H1 (cell line): ENCODE data around the gene THADA.

Source experiments
- CREB1 ChIP-seq: IDR thresholded peaks from 2 replicates; pipeline ENCODE4 v1.6.1; 2012; ENCODE audit warnings: inconsistent platforms
- EZH2 ChIP-seq: fragments of 200-600 bp; sonication (generic); IDR thresholded peaks from 2 replicates; pipeline ENCODE4 v1.7.1; 2012; ENCODE audit warnings: low read depth, mild to moderate bottlenecking, moderate library complexity, low read length, inconsistent platforms; ENCODE audit not compliant: severe bottlenecking
- GTF2F1 ChIP-seq: IDR thresholded peaks from 2 replicates; pipeline ENCODE4 v1.6.1; 2012; ENCODE audit warnings: low read depth, low read length, improper control_type of control experiment, borderline replicate concordance
- JUND ChIP-seq: IDR thresholded peaks from 2 replicates; pipeline ENCODE4 v1.6.1; 2011; ENCODE audit warnings: mild to moderate bottlenecking, improper control_type of control experiment, low read length
- NANOG ChIP-seq: IDR thresholded peaks from 2 replicates; pipeline ENCODE4 v1.6.1; 2011; ENCODE audit warnings: low read length, low read depth, mild to moderate bottlenecking, inconsistent platforms; ENCODE audit not compliant: insufficient read depth, poor library complexity, severe bottlenecking
- RAD21 ChIP-seq, 2 experiments: IDR thresholded peaks in 1 of 2; conservative IDR thresholded peaks in 1 of 2; 2 replicates each; pipeline ENCODE4 v1.6.1; 2011; ENCODE audit warnings: low read depth in 2 of 2, low read length in 2 of 2, improper control_type of control experiment in 1 of 2, inconsistent platforms in 1 of 2, mild to moderate bottlenecking in 1 of 2, moderate library complexity in 1 of 2
- RFX5 ChIP-seq: IDR thresholded peaks from 2 replicates; pipeline ENCODE4 v1.6.1; 2011; ENCODE audit warnings: low read depth, low read length, improper control_type of control experiment, borderline replicate concordance
- SRF ChIP-seq: IDR thresholded peaks from 2 replicates; pipeline ENCODE4 v1.6.1; 2011; ENCODE audit warnings: mild to moderate bottlenecking, low read depth, low read length, moderate library complexity
- TCF12 ChIP-seq: IDR thresholded peaks from 2 replicates; pipeline ENCODE4 v1.6.1; 2011; ENCODE audit warnings: low read depth, mild to moderate bottlenecking, low read length
- YY1 ChIP-seq: IDR thresholded peaks from 2 replicates; pipeline ENCODE4 v1.6.1; 2011; ENCODE audit warnings: low read depth, mild to moderate bottlenecking, low read length
- TF ChIP-seq, protein P1 (sequence below), 3 experiments: IDR thresholded peaks; 1 replicate in 2 of 3; 2 replicates in 1 of 3; pipeline versions ENCODE4 v1.5.1 to v1.6.1; 2011; ENCODE audit warnings: low read length in 3 of 3, mild to moderate bottlenecking in 3 of 3, inconsistent platforms in 2 of 3, low read depth in 1 of 3, moderate library complexity in 1 of 3; ENCODE audit not compliant: insufficient read depth in 1 of 3; ENCODE audit errors: control extremely low read depth in 1 of 3

DNA sequence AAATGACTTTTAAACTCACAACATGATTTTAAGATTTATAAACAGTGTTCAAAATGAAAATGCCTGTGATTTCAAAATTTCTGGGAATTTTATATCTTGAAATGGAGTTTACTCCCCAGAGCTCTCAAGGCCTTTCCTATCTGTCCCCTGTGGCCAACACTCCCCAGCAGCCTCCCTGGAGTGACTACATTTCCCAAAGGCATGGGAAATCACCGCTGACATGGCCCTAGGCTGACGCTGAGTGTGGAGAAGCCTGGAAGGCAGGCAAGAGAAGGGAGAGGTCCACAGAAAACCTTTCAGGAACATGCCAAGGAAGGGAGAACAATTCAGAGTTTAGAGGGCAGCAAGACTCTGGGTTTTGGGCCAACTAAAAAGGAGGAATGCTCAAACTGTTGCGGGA is 349.2 kb downstream of the THADA start:
- TF ChIP-seq EZH2 = no peak
- TF ChIP-seq YY1 = no peak
- TF ChIP-seq RFX5 = no peak
- no peak for TF ChIP-seq JUND
- TF ChIP-seq, protein P1, sequence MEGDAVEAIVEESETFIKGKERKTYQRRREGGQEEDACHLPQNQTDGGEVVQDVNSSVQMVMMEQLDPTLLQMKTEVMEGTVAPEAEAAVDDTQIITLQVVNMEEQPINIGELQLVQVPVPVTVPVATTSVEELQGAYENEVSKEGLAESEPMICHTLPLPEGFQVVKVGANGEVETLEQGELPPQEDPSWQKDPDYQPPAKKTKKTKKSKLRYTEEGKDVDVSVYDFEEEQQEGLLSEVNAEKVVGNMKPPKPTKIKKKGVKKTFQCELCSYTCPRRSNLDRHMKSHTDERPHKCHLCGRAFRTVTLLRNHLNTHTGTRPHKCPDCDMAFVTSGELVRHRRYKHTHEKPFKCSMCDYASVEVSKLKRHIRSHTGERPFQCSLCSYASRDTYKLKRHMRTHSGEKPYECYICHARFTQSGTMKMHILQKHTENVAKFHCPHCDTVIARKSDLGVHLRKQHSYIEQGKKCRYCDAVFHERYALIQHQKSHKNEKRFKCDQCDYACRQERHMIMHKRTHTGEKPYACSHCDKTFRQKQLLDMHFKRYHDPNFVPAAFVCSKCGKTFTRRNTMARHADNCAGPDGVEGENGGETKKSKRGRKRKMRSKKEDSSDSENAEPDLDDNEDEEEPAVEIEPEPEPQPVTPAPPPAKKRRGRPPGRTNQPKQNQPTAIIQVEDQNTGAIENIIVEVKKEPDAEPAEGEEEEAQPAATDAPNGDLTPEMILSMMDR (IDR thresholded peaks at IDR 0.05; ENCODE audit: control extremely low read depth in 1 of 3, insufficient read depth in 1 of 3, low read depth in 1 of 3, low read length in 3 of 3) = no peak
- TF ChIP-seq TCF12 = no peak
- TF ChIP-seq RAD21 (IDR thresholded peaks at IDR 0.05 in 1 of 2, conservative IDR thresholded peaks at IDR 0.05 in 1 of 2; ENCODE audit: low read depth in 2 of 2, low read length in 2 of 2) = no peak
- no peak for TF ChIP-seq NANOG
- TF ChIP-seq SRF = no peak
- TF ChIP-seq GTF2F1 = no peak
- no peak for TF ChIP-seq CREB1
